B cell (primary cell): ENCODE data around the gene RHEBL1. TPM values are rescaled to one million over a fixed set of nuclear protein-coding genes. Genes with fewer than 3 reads are reported as not detected.

ENCODE experiments used
- ATAC-seq: fragments of 200-7000 bp; cut with Tn5 transposase; one replicate; pipeline ENCODE4 v1.10.0; 2021; ENCODE audit warnings: low read depth, mild to moderate bottlenecking, moderate number of reproducible peaks, moderate library complexity
- CTCF ChIA-PET: fragments of 350-600 bp; sonication (Branson Sonifier 250); formaldehyde crosslinking; loops from one replicate; lab custom pipeline; 2021; ENCODE audit warnings: antibody characterized with exemption, inconsistent platforms; lab: Charles Lee
- POLR2A ChIA-PET: fragments of 350-600 bp; sonication (Branson Sonifier 250); formaldehyde crosslinking; loops from one replicate; lab custom pipeline; 2021; ENCODE audit warnings: antibody characterized with exemption; lab: Charles Lee
- DNase-seq: peaks from one replicate; pipeline ENCODE4 v3.0.0; 2013
- H2AFZ ChIP-seq: 2 replicates; pipeline ENCODE4 v1.6.1; 2012; ENCODE audit warnings: mild to moderate bottlenecking, low read depth, low read length; ENCODE audit not compliant: insufficient read depth, poor library complexity, severe bottlenecking
- H3K27ac ChIP-seq, 2 donors: 1 replicate in 1 of 2; 2 replicates in 1 of 2; pipeline ENCODE4 v1.5.1; 2012 to 2013; ENCODE audit warnings: low read length in 2 of 2, mild to moderate bottlenecking in 2 of 2, moderate library complexity in 1 of 2
- H3K27me3 ChIP-seq, 4 experiments: fragments of 200-600 bp in 1 of 4; sonication (generic) in 1 of 4; replicated peaks in 1 of 4; 1 replicate in 2 of 4; 2 replicates in 2 of 4; pipeline versions ENCODE4 v1.6.1 to v1.7.0; 2013 to 2016; ENCODE audit warnings: low read length in 3 of 4, mild to moderate bottlenecking in 2 of 4, mixed read lengths in 1 of 4, moderate library complexity in 1 of 4; ENCODE audit not compliant: insufficient read depth in 4 of 4, control insufficient read depth in 3 of 4; ENCODE audit errors: control extremely low read depth in 1 of 4
- H3K36me3 ChIP-seq, 2 experiments: replicated peaks in 1 of 2; 1 replicate in 1 of 2; 2 replicates in 1 of 2; pipeline versions ENCODE4 v1.6.1 to v1.7.1; 2013; ENCODE audit warnings: low read length in 1 of 2; ENCODE audit not compliant: insufficient read depth in 2 of 2, control insufficient read depth in 1 of 2; ENCODE audit errors: control extremely low read depth in 1 of 2, extremely low read depth in 1 of 2
- H3K4me1 ChIP-seq, 2 donors: fragments of 200-600 bp in 1 of 2; sonication (generic) in 1 of 2; 1 replicate in 1 of 2; 2 replicates in 1 of 2; pipeline versions ENCODE4 v1.5.1 to v1.6.1; 2013 to 2017; ENCODE audit warnings: low read length in 2 of 2; ENCODE audit not compliant: control insufficient read depth in 2 of 2, insufficient read depth in 2 of 2
- H3K4me2 ChIP-seq: replicated peaks from 2 replicates; pipeline ENCODE3; 2012; ENCODE audit warnings: mild to moderate bottlenecking, low read depth, low read length; ENCODE audit not compliant: poor library complexity, severe bottlenecking
- H3K4me3 ChIP-seq, 5 experiments: fragments of 200-600 bp in 1 of 5; sonication (generic) in 1 of 5; 1 replicate in 3 of 5; 2 replicates in 2 of 5; pipeline versions ENCODE4 v1.5.1 to v1.7.0; 2011 to 2016; ENCODE audit warnings: low read length in 4 of 5, mild to moderate bottlenecking in 4 of 5, low read depth in 2 of 5, control low read depth in 1 of 5, moderate library complexity in 1 of 5; ENCODE audit not compliant: insufficient read depth in 1 of 5; ENCODE audit errors: control extremely low read depth in 1 of 5, extremely low read depth in 1 of 5
- H3K79me2 ChIP-seq: fragments of 200-600 bp; sonication (generic); one replicate; pipeline ENCODE4 v1.6.0; 2016; ENCODE audit warnings: low read length; ENCODE audit not compliant: control insufficient read depth, insufficient read depth
- H3K9ac ChIP-seq: fragments of 200-600 bp; sonication (generic); 2 replicates; pipeline ENCODE4 v1.6.1; 2017; ENCODE audit warnings: mild to moderate bottlenecking, low read length, moderate library complexity
- H3K9me3 ChIP-seq, 3 donors: one replicate each; pipeline versions ENCODE4 v1.6.1 to v1.7.1; 2013; ENCODE audit warnings: low read length in 2 of 3; ENCODE audit not compliant: control insufficient read depth in 2 of 3, insufficient read depth in 1 of 3; ENCODE audit errors: control extremely low read depth in 1 of 3
- H4K20me1 ChIP-seq: 2 replicates; pipeline ENCODE4 v1.6.0; 2012; ENCODE audit warnings: mild to moderate bottlenecking, low read length; ENCODE audit not compliant: insufficient read depth, control insufficient read depth, poor library complexity, severe bottlenecking
- H3K27ac Mint-ChIP-seq: one replicate; pipeline ENCODE4 v1.8.0; 2021; ENCODE audit warnings: mixed read lengths
- H3K27me3 Mint-ChIP-seq: one replicate; pipeline ENCODE4 v1.8.0; 2021; ENCODE audit warnings: mixed read lengths
- H3K4me1 Mint-ChIP-seq: one replicate; pipeline ENCODE4 v1.8.0; 2021; ENCODE audit warnings: mixed read lengths
- H3K4me3 Mint-ChIP-seq: one replicate; pipeline ENCODE4 v1.8.0; 2021; ENCODE audit warnings: mixed read lengths
- H3K9me3 Mint-ChIP-seq: one replicate; pipeline ENCODE4 v1.8.0; 2022; ENCODE audit warnings: mixed read lengths; ENCODE audit not compliant: insufficient read depth
- EZH2 ChIP-seq: IDR thresholded peaks from 2 replicates; pipeline ENCODE4 v1.6.1; 2012; ENCODE audit warnings: borderline replicate concordance, low read depth, mild to moderate bottlenecking, moderate library complexity, low read length; ENCODE audit not compliant: insufficient read depth, poor library complexity, severe bottlenecking
- WGBS: methylation state at CpG from one replicate; pipeline ENCODE4 v1.1.5; 2013; ENCODE audit warnings: missing lambda C conversion rate; ENCODE audit not compliant: insufficient coverage; 5-methylcytosine and 5-hydroxymethylcytosine counted together
- intact Hi-C: fragments of 100-400 bp; cut with micrococcal nuclease; formaldehyde crosslinking; loops from one replicate; pipeline ENCODE4 v1.10.0; 2022
- polyA plus RNA-seq: library from polyadenylated mRNA; depleted of rRNA; stranded (reverse); fragments of >200 nt; gene quantifications from 2 replicates; pipeline ENCODE4 v1.2.3, GENCODE V29; 2012
- total RNA-seq, 2 donors: library from RNA; stranded (reverse); fragments of 120-200 nt in 1 of 2; gene quantifications; 1 replicate in 1 of 2; 2 replicates in 1 of 2; pipeline versions ENCODE4 v1.2.3 to v1.2.4, GENCODE V29; 2013 to 2022
- TF ChIP-seq, protein P1 (sequence below): fragments of 200-600 bp; IDR thresholded peaks from one replicate; pipeline ENCODE4 v1.8.0; 2022; ENCODE audit warnings: antibody characterized with exemption, mild to moderate bottlenecking

RHEBL1 gene
- total and polyA plus RNA-seq, 2 donors (not counting 1 experiment from before 2014, with no cell fraction given), result 3.0 to 6.1 TPM

DNA sequence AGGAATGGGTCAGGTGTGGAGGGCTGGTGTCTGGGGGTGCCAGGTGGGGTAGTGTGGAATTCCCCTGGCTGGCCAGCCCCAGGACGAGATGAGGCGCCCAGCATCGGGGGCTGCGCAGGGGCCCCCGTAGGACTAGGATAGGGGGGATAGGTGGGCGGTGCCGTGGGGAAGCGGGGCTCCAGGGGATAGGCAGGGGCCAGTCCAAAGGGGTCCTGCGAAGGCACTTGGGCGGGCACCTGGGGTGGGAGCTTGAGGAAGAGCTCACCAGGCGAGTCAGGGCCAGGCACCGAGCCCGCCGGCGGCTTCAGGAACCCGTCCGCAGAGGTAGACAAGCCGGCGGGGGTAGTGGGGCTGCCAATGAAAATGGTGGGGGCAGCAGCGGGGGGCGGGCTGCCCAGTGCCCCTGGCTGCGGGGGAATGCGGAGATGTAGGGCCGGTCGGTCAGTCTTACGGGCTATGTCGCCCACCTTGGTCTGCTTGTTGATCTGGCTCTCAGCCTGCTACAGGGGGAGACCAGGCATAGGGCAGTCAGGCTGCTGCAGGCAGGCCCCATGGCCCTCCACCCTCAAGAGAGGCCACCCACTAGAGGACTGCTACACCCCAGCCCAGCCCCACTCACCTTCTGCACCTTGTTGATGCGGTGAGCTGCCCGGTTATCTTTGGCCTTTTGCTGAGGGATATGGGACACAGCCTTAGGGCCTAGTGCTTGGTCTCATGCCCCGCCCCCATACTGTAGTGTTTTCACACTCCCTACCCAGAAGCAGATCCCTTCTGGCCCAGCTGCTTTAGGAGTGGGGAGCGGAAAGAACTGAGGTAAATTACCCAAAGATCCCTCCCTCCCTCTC, 28.5 kb downstream of the RHEBL1 start:
- no peak overlapping the region for H3K27ac Mint-ChIP-seq
- no peak overlapping the region for H3K27ac ChIP-seq
- no peaks in the 10 kb centered on the region for H3K4me1 ChIP-seq
- no peak overlapping the region for H2AFZ ChIP-seq
- no peaks in the 10 kb centered on the region for H3K9me3 ChIP-seq
- no peak for ATAC-seq
- H3K79me2 ChIP-seq, result peaks cover 41% of the 10 kb centered on the region
- WGBS, result 94% methylated on average over 19 of the region's 31 CpGs
- no peak overlapping the region for H3K4me3 ChIP-seq
- no peak overlapping the region for H3K4me3 Mint-ChIP-seq
- POLR2A ChIA-PET, result interaction anchor here (0.6 kb wide), 1 partner anchor 29 kb away, joined by 3 read pairs; no protein-coding TSS in a partner anchor
- H4K20me1 ChIP-seq, result peaks cover 40% of the 10 kb centered on the region
- no peak for DNase-seq
- peaks cover 2% of the 10 kb centered on the region for H3K4me1 Mint-ChIP-seq
- TF ChIP-seq, protein P1, sequence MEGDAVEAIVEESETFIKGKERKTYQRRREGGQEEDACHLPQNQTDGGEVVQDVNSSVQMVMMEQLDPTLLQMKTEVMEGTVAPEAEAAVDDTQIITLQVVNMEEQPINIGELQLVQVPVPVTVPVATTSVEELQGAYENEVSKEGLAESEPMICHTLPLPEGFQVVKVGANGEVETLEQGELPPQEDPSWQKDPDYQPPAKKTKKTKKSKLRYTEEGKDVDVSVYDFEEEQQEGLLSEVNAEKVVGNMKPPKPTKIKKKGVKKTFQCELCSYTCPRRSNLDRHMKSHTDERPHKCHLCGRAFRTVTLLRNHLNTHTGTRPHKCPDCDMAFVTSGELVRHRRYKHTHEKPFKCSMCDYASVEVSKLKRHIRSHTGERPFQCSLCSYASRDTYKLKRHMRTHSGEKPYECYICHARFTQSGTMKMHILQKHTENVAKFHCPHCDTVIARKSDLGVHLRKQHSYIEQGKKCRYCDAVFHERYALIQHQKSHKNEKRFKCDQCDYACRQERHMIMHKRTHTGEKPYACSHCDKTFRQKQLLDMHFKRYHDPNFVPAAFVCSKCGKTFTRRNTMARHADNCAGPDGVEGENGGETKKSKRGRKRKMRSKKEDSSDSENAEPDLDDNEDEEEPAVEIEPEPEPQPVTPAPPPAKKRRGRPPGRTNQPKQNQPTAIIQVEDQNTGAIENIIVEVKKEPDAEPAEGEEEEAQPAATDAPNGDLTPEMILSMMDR, result no peak
- no peak for TF ChIP-seq EZH2
- H3K4me2 ChIP-seq, result no peak overlapping the region
- no peak overlapping the region for H3K9ac ChIP-seq
- no peaks in the 10 kb centered on the region for H3K9me3 Mint-ChIP-seq
- CTCF ChIA-PET, result interaction anchor here (0.8 kb wide), 1 partner anchor 22 kb away, joined by 3 read pairs; no protein-coding TSS in a partner anchor
- no peaks in the 10 kb centered on the region for H3K27me3 Mint-ChIP-seq
- H3K27me3 ChIP-seq, result no peaks in the 10 kb centered on the region
- intact Hi-C loops, result no loop called here
- peaks cover 2 to 95% of the 10 kb centered on the region in 2 experiments for H3K36me3 ChIP-seq

DNA sequence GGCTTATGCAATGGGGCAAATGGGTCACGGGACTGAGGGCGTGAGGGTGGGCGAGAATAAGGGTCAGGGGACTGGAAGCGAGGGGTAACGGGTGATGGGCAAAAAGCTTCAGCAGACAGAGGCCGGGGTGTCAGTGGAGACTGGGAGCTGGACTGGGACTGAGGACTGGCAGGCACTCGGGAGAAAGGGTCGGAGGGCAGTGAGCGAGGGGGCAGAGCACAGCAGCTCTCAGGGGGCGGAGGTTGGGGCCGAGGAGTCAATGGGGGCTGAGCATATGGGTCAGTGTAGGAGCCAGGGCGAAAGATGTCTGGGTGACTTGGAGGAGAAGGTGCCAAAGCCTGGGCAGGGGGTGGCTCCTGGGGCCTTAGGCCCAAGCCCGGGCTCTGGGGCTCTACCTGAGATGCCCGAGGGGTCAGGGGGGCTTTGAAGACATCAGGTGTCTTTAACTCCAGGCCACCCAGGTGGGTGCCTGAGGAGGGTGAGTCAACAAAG, 29.4 kb downstream of the RHEBL1 start:
- ATAC-seq, result no peak
- POLR2A ChIA-PET, result interaction anchor here (0.6 kb wide), 1 partner anchor 156 kb away, joined by 3 read pairs; no protein-coding TSS in a partner anchor
- no peaks in the 10 kb centered on the region for H3K9me3 Mint-ChIP-seq

More for the DNA sequence above, 29.4 kb downstream of the RHEBL1 start:
- Histone ChIP-seq H3K79me2 (peaks cover 35% of the 10 kb centered on the region), H3K27ac (no peak overlapping the region), H3K36me3 (peaks cover 0 to 87% of the 10 kb centered on the region in 2 experiments), H3K4me2 (no peak overlapping the region), H3K4me1 (no peaks in the 10 kb centered on the region), H4K20me1 (peaks cover 40% of the 10 kb centered on the region), H3K4me3 (no peak overlapping the region), H3K9me3 (no peaks in the 10 kb centered on the region), H3K9ac (no peak overlapping the region), H2AFZ (no peak overlapping the region), H3K27me3 (no peaks in the 10 kb centered on the region)
- no peak for DNase-seq
- WGBS, result 98% methylated on average over 14 of the region's 14 CpGs
- H3K4me1 Mint-ChIP-seq, result peaks cover 2% of the 10 kb centered on the region
- intact Hi-C loops, result no loop called here
- H3K4me3 Mint-ChIP-seq, result no peak overlapping the region
- TF ChIP-seq, protein P1, result no peak
- no peak for TF ChIP-seq EZH2
- no peak overlapping the region for H3K27ac Mint-ChIP-seq
- CTCF ChIA-PET, result no interaction called here
- no peaks in the 10 kb centered on the region for H3K27me3 Mint-ChIP-seq
